K562 (cell line): ENCODE data around the gene NDUFS5. TPM values are rescaled to one million over a fixed set of nuclear protein-coding genes. Genes with fewer than 3 reads are reported as not detected.

Experiments
- CBX2 ChIP-seq: fragments of 200-600 bp; sonication (generic); IDR thresholded peaks from one replicate; pipeline ENCODE4 v1.6.1; 2012; ENCODE audit warnings: mild to moderate bottlenecking, low read length, inconsistent platforms; ENCODE audit not compliant: insufficient read depth, poor library complexity, severe bottlenecking
- CBX8 ChIP-seq: fragments of 200-600 bp; sonication (generic); IDR thresholded peaks from 2 replicates; pipeline ENCODE4 v1.6.1; 2012; ENCODE audit warnings: borderline replicate concordance, mixed run types, low read depth, mild to moderate bottlenecking, moderate library complexity, mixed read lengths, low read length, control low read depth, inconsistent platforms; ENCODE audit not compliant: poor library complexity, severe bottlenecking; ENCODE audit errors: extremely low read depth
- CEBPB ChIP-seq: fragments of 450-650 bp; IDR thresholded peaks from 2 replicates; pipeline ENCODE4 v1.6.1; 2016; ENCODE audit warnings: missing genetic modification characterization, missing compliant biosample characterization
- CREBBP ChIP-seq: IDR thresholded peaks from one replicate; pipeline ENCODE4 v1.6.1; 2012; ENCODE audit warnings: low read depth, mild to moderate bottlenecking, control low read depth, inconsistent platforms, low read length
- FOXA1 ChIP-seq: fragments of 450-650 bp; IDR thresholded peaks from 2 replicates; pipeline ENCODE4 v1.6.1; 2016; ENCODE audit warnings: mild to moderate bottlenecking, borderline replicate concordance
- MYNN ChIP-seq, 2 experiments: sonication (generic); formaldehyde crosslinking in 1 of 2; IDR thresholded peaks; 2 replicates each; pipeline versions ENCODE4 v1.5.0 to v1.6.1; 2016 to 2020; ENCODE audit warnings: antibody characterized with exemption in 1 of 2, missing genetic modification reagents in 1 of 2
- NELFE ChIP-seq: IDR thresholded peaks from 2 replicates; pipeline ENCODE4 v1.6.1; 2011; ENCODE audit warnings: mild to moderate bottlenecking; ENCODE audit not compliant: insufficient read depth, insufficient read length
- PATZ1 ChIP-seq: fragments of 250-450 bp; sonication (Bioruptor Pico); IDR thresholded peaks from 2 replicates; pipeline ENCODE4 v1.5.0; 2020; ENCODE audit warnings: mild to moderate bottlenecking, borderline replicate concordance
- PPARD ChIP-seq: fragments of 250-450 bp; sonication (Bioruptor Pico); IDR thresholded peaks from 2 replicates; pipeline ENCODE4 v1.8.0; 2022; ENCODE audit warnings: inconsistent platforms, mild to moderate bottlenecking, moderate library complexity
- PRPF4 ChIP-seq: fragments of 200-400 bp; formaldehyde crosslinking; IDR thresholded peaks from one replicate; pipeline ENCODE4 v1.6.1; 2017; ENCODE audit warnings: low read length, low read depth, mild to moderate bottlenecking; ENCODE audit not compliant: insufficient read depth, poor library complexity, severe bottlenecking
- RAD21 ChIP-seq, 2 experiments: fragments of 250-450 bp in 1 of 2; fragments of 450-650 bp in 1 of 2; sonication (Bioruptor Pico) in 1 of 2; formaldehyde crosslinking in 1 of 2; IDR thresholded peaks in 1 of 2; conservative IDR thresholded peaks in 1 of 2; 2 replicates each; pipeline versions ENCODE4 v1.4.0 to v1.8.0; 2020 to 2022; ENCODE audit warnings: mild to moderate bottlenecking in 2 of 2, moderate library complexity in 1 of 2
- RBM25 ChIP-seq: fragments of 200-400 bp; formaldehyde crosslinking; IDR thresholded peaks from 2 replicates; pipeline ENCODE4 v1.6.1; 2018; ENCODE audit warnings: low read length, low read depth, moderate library complexity; ENCODE audit not compliant: severe bottlenecking
- RFX5 ChIP-seq: IDR thresholded peaks from 2 replicates; pipeline ENCODE4 v1.6.1; 2011; ENCODE audit warnings: low read depth, mild to moderate bottlenecking, improper control_type of control experiment, low read length
- SAFB2 ChIP-seq: fragments of 200-400 bp; formaldehyde crosslinking; IDR thresholded peaks from 2 replicates; pipeline ENCODE4 v1.6.1; 2018; ENCODE audit warnings: borderline replicate concordance, low read length, low read depth, moderate library complexity; ENCODE audit not compliant: severe bottlenecking
- SAP30 ChIP-seq: fragments of 200-600 bp; sonication (generic); IDR thresholded peaks from 2 replicates; pipeline ENCODE4 v1.6.1; 2012; ENCODE audit warnings: borderline replicate concordance, low read depth, mild to moderate bottlenecking, moderate library complexity, low read length, control low read depth, inconsistent platforms; ENCODE audit not compliant: insufficient read depth, poor library complexity, severe bottlenecking
- SIN3A ChIP-seq, 2 experiments: fragments of 150-350 bp in 1 of 2; IDR thresholded peaks; 2 replicates each; pipeline ENCODE4 v1.6.1; 2011 to 2016; ENCODE audit warnings: borderline replicate concordance in 2 of 2, low read depth in 2 of 2, low read length in 2 of 2, mild to moderate bottlenecking in 2 of 2, moderate library complexity in 2 of 2; ENCODE audit not compliant: control insufficient read depth in 1 of 2
- SPI1 ChIP-seq: IDR thresholded peaks from 2 replicates; pipeline ENCODE4 v1.6.1; 2011; ENCODE audit warnings: low read depth, low read length, control low read depth, borderline replicate concordance
- SRSF1 ChIP-seq: fragments of 200-400 bp; formaldehyde crosslinking; IDR thresholded peaks from 2 replicates; pipeline ENCODE4 v1.6.1; 2017; ENCODE audit warnings: mild to moderate bottlenecking, low read depth, low read length, moderate library complexity
- TAF1 ChIP-seq: IDR thresholded peaks from 2 replicates; pipeline ENCODE4 v1.6.1; 2011; ENCODE audit warnings: mild to moderate bottlenecking, low read length, moderate library complexity; ENCODE audit not compliant: insufficient read depth, control insufficient read depth, severe bottlenecking; ENCODE audit errors: extremely low read depth
- ZNF124 ChIP-seq: sonication (generic); formaldehyde crosslinking; IDR thresholded peaks from 2 replicates; pipeline ENCODE4 v1.8.1; 2022; ENCODE audit warnings: missing genetic modification reagents
- ZNF589 ChIP-seq: fragments of 200-800 bp; sonication (Bioruptor generic); IDR thresholded peaks from 2 replicates; pipeline ENCODE4 v1.6.1; 2016; ENCODE audit warnings: low read depth, missing genetic modification characterization, missing compliant biosample characterization
- ZNF740 ChIP-seq, 3 experiments: fragments of 200-800 bp in 1 of 3; sonication (Bioruptor generic) in 1 of 3; sonication (generic) in 1 of 3; formaldehyde crosslinking in 1 of 3; IDR thresholded peaks; 2 replicates each; pipeline versions ENCODE4 v1.6.1 to v1.8.0; 2016 to 2022; ENCODE audit warnings: mild to moderate bottlenecking in 2 of 3, missing compliant biosample characterization in 2 of 3, missing genetic modification characterization in 2 of 3, missing genetic modification reagents in 1 of 3
- polyA plus RNA-seq, 8 experiments: library from polyadenylated mRNA; depleted of rRNA in 4 of 8; stranded (reverse) in 5 of 8; unstranded in 3 of 8; fragments of >200 nt; fragmentation: Nextera tagmentation in 2 of 8; fragmentation: Illumina TruSeq in 1 of 8; extraction: Ambion mirVana in 2 of 8; extraction: Trizol in 1 of 8; gene quantifications; 2 replicates each; pipeline versions ENCODE4 v1.2.1 to v1.2.3, GENCODE V29; 2011 to 2014; ENCODE audit warnings: inconsistent platforms in 1 of 8, missing spikeins in 1 of 8
- total RNA-seq, 7 experiments: library from RNA; depleted of rRNA in 6 of 7; stranded (reverse); fragments of >200 nt in 6 of 7; fragmentation: Illumina TruSeq in 2 of 7; extraction: Trizol in 2 of 7; gene quantifications; 2 replicates each; pipeline versions ENCODE4 v1.2.1 to v1.2.3, GENCODE V29; 2011 to 2021; ENCODE audit warnings: low replicate concordance in 1 of 7

The NDUFS5 gene
- total and polyA plus RNA-seq, 9 of the 15 experiments (the other 6 are each of a cell fraction or from before 2014, with no cell fraction given): 499 to 2,737 (median 1,281) TPM

GRCh38 chr1:38991638-38992411, 34.3 kb upstream of the NDUFS5 start (continued):
- TF ChIP-seq TAF1 (no peak), PRPF4 (no peak), SAP30 (peak; percentile 0), MYNN (IDR thresholded peaks at IDR 0.05) (no peak), MYNN (CRISPR knock-in tag; IDR thresholded peaks at IDR 0.05) (no peak), PPARD (CRISPR knock-in tag) (no peak), CBX2 (no peak), CEBPB (tag) (no peak), CREBBP (no peak), SRSF1 (no peak), PATZ1 (CRISPR knock-in tag) (no peak), NELFE (no peak), SIN3A (IDR thresholded peaks at IDR 0.05; ENCODE audit: borderline replicate concordance in 2 of 2, control insufficient read depth in 1 of 2, low read depth in 2 of 2, low read length in 2 of 2) (peak; percentile 13 to 19; a peak in 1 of 4 replicates), FOXA1 (no peak), CBX8 (no peak), SPI1 (peak; percentile 80; the same call in 1 of the 2 replicates), ZNF740 (CRISPR knock-in tag; IDR thresholded peaks at IDR 0.05) (no peak), ZNF740 (tag; IDR thresholded peaks at IDR 0.05) (peak in 1 of 2 experiments; percentile 77; a peak in 2 of 4 replicates), RFX5 (no peak), RBM25 (no peak), SAFB2 (no peak), ZNF589 (CRISPR knock-in tag) (no peak), RAD21 (CRISPR knock-in tag; conservative IDR thresholded peaks at IDR 0.05 in 1 of 2, IDR thresholded peaks at IDR 0.05 in 1 of 2) (no peak), ZNF124 (no peak)
